Glutamatergic neuron (in vitro differentiated cells): ENCODE data around the gene CDK5. TPM values are rescaled to one million over a fixed set of nuclear protein-coding genes. Genes with fewer than 3 reads are reported as not detected.

Experiments used
- DNase-seq: peaks from one replicate; pipeline ENCODE4 v3.0.0; 2022
- H3K27ac Mint-ChIP-seq: one replicate; pipeline ENCODE4 v1.8.0; 2020; ENCODE audit warnings: mild to moderate bottlenecking, mixed read lengths, inconsistent platforms; ENCODE audit not compliant: unreplicated experiment
- H3K27me3 Mint-ChIP-seq: one replicate; pipeline ENCODE4 v1.8.0; 2020; ENCODE audit warnings: mild to moderate bottlenecking, moderate library complexity, mixed read lengths, inconsistent platforms; ENCODE audit not compliant: unreplicated experiment
- H3K36me3 Mint-ChIP-seq: one replicate; pipeline ENCODE4 v1.8.0; 2020; ENCODE audit warnings: mild to moderate bottlenecking, mixed read lengths, inconsistent platforms; ENCODE audit not compliant: unreplicated experiment
- H3K4me1 Mint-ChIP-seq: one replicate; pipeline ENCODE4 v1.8.0; 2020; ENCODE audit warnings: mild to moderate bottlenecking, low read depth, mixed read lengths, inconsistent platforms; ENCODE audit not compliant: unreplicated experiment
- H3K4me3 Mint-ChIP-seq: one replicate; pipeline ENCODE4 v1.8.0; 2020; ENCODE audit warnings: mild to moderate bottlenecking, mixed read lengths, inconsistent platforms; ENCODE audit not compliant: unreplicated experiment
- H3K9me3 Mint-ChIP-seq: one replicate; pipeline ENCODE4 v1.8.0; 2020; ENCODE audit warnings: mild to moderate bottlenecking, moderate library complexity, mixed read lengths, inconsistent platforms; ENCODE audit not compliant: unreplicated experiment
- total RNA-seq: library from RNA; stranded (reverse); fragmentation: NEBNext Ultra II Directional; extraction: Animal tissue kit (Norgen Biotek cat#: 25700); gene quantifications from one replicate; pipeline ENCODE4 v1.2.1, GENCODE V29; 2021; ENCODE audit not compliant: unreplicated experiment
- TF ChIP-seq, protein P1 (sequence below): fragments of 200-600 bp; sonication (generic); IDR thresholded peaks from one replicate; pipeline ENCODE4 v1.5.0; 2021; ENCODE audit not compliant: partially characterized antibody, unreplicated experiment

The CDK5 gene
- total RNA-seq, 1 donor from 2014 or later = 52.9 TPM

DNA sequence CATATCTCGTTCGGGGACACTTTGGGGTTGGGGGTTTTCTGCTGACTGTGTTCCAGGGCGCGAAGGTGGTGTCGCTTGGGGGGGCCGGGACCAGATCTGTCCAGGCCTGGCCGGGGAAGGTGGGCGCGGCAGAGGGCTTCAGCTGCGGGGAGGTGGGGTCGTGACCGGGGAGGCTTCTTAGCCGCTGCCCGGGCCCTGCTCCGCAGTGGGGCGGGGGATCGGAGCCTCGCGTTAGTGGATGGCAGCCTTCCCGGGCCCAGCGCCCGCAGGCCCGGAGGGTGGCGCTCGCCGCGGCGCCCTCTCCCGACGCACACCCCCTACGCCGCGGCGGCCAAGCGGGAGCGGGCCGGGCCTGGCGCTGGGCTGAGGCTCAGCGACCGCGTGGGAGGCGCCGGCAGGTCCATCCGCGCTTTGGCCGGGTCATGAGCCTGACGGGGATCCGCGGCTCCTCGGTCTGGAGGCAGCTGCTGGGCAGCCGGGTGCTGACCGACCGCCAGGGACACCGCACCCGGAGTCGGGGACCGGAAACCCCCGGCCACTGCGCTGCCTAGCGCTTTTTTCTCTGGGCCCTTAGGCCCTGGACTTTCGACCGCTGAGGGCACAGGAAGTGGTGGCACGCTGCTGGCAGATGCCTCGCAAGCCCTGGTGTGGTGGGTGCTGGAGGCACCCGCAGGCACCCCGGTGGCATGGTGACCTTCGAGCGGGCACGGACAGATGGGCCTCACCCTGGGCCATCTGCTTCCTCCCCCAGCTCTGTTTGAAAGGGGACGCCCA lies 29.7 kb upstream of the CDK5 start:
- H3K9me3 Mint-ChIP-seq = peaks cover 41% of the 10 kb centered on the region
- peaks cover 40% of the 10 kb centered on the region for H3K27me3 Mint-ChIP-seq
- TF ChIP-seq, protein P1, sequence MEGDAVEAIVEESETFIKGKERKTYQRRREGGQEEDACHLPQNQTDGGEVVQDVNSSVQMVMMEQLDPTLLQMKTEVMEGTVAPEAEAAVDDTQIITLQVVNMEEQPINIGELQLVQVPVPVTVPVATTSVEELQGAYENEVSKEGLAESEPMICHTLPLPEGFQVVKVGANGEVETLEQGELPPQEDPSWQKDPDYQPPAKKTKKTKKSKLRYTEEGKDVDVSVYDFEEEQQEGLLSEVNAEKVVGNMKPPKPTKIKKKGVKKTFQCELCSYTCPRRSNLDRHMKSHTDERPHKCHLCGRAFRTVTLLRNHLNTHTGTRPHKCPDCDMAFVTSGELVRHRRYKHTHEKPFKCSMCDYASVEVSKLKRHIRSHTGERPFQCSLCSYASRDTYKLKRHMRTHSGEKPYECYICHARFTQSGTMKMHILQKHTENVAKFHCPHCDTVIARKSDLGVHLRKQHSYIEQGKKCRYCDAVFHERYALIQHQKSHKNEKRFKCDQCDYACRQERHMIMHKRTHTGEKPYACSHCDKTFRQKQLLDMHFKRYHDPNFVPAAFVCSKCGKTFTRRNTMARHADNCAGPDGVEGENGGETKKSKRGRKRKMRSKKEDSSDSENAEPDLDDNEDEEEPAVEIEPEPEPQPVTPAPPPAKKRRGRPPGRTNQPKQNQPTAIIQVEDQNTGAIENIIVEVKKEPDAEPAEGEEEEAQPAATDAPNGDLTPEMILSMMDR = no peak
- DNase-seq = peak; percentile 61
- peaks cover 33% of the 10 kb centered on the region for H3K4me1 Mint-ChIP-seq
- peak overlapping the region; percentile 100 for H3K27ac Mint-ChIP-seq
- peak overlapping the region; percentile 98 for H3K4me3 Mint-ChIP-seq
- H3K36me3 Mint-ChIP-seq = peaks cover 5% of the 10 kb centered on the region

DNA sequence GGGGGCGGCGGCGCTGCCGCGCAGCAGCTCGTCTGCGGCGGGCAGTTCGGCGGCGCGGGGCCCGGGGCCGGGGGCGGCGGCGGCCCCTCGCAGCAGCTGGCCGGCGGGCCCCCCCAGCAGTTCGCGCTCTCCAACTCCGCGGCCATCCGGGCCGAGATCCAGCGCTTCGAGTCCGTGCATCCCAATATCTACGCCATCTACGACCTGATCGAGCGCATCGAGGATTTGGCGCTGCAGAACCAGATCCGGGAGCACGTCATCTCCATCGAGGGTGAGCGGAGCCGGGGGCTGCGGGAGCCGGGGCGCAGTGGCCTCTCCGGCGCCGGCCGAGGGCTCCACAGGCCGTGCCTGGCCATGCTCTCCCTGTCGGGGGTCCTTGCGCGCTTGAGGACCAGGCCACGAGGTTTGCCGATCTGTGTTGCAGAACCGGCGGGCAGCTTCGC lies 29.1 kb upstream of the CDK5 start:
- peaks cover 38% of the 10 kb centered on the region for H3K9me3 Mint-ChIP-seq
- H3K4me3 Mint-ChIP-seq = peak overlapping the region; percentile 87
- peaks cover 5% of the 10 kb centered on the region for H3K36me3 Mint-ChIP-seq
- peak; percentile 57 for DNase-seq
- H3K27ac Mint-ChIP-seq = peak overlapping the region; percentile 91
- peaks cover 29% of the 10 kb centered on the region for H3K4me1 Mint-ChIP-seq
- peaks cover 42% of the 10 kb centered on the region for H3K27me3 Mint-ChIP-seq
- TF ChIP-seq, protein P1 = no peak

DNA sequence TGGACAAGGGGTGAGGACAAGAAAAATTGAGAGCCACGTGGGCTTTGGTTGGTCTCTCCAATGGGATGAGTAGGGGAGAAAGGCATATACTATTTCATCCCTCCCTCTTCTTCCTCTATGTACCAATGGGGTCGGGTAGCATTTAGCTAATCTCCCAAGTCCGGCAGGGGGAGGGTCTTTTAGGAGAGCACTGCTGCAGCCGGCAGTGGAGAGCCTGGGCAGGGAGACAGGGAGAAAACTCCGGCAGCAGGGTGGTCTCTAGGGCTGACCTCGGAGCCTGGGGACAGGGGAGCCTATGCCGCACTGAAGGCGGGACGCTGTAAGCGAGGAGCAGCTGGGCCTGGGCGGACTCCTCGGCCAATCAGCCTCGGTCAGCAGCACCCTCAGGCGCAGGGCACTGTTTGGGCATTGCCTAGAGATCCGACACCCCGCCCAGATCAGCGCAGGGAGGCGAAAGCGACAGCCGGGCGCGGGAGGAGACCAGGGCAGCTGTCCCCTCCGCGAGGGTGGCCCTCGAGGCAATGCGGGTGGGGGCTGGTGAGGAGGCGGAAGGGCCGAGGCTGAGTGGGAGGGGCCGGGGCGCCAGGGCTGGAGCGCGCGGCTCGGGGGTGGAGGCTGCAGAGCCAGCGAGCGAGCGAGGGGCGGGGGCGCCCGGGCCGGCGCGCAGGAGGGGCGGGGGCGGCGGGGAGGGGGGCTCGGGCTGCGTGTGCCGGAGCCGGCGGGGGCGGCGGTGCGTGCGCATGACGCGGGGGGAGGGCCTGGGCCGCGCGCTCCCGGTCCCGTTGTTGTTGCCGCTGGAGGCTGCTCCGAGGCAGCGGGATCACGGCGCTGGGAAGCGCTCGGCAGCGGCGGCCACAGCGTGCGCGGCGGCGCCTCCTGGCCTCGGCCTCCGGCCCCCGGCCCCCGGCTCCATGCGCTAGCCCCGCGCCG lies 28.3 kb upstream of the CDK5 start, which contains the start of gene AGAP3:
Gene AGAP3, plus strand, starts transcription at position 785 of the 930 bp plus-strand sequence. CDS start 267 bp downstream, outside the sequence.
- H3K27ac Mint-ChIP-seq = peak within 1 kb of the TSS; percentile 93
- peaks cover 21% of the 10 kb centered on the region for H3K4me1 Mint-ChIP-seq
- peaks cover 5% of the 10 kb centered on the region for H3K36me3 Mint-ChIP-seq
- H3K27me3 Mint-ChIP-seq = peaks cover 35% of the 10 kb centered on the region
- H3K4me3 Mint-ChIP-seq = peak within 1 kb of the TSS; percentile 87
- TF ChIP-seq, protein P1 = no peak
- H3K9me3 Mint-ChIP-seq = peaks cover 37% of the 10 kb centered on the region
- peak; percentile 95 for DNase-seq

DNA sequence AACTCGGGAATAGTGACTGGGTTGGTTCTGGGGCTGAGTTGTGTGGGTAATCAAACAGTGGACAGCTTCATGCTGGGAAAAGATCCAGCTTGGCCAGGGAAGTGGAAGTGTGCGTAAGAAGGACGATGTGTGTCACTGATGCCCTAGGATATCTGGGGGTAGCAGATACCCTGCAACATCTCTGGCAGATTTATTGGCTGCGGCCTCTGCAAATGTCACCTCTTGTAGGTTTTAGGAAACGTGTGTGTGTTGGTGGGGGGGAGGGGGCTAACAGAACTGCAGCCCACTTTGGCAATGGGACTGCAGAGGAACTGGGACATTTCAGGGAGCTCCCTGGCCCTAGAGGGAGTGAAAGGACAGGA lies 27.6 kb upstream of the CDK5 start:
- TF ChIP-seq, protein P1 = no peak
- Mint-ChIP-seq H3K27ac (peak overlapping the region; percentile 93), H3K36me3 (peaks cover 5% of the 10 kb centered on the region), H3K9me3 (peaks cover 37% of the 10 kb centered on the region), H3K4me3 (peak overlapping the region; percentile 77), H3K4me1 (peaks cover 18% of the 10 kb centered on the region), H3K27me3 (peaks cover 34% of the 10 kb centered on the region)
- no peak for DNase-seq
